ENCODE measurements around the gene KLK12. TPM values are rescaled to one million over a fixed set of nuclear protein-coding genes. Genes with fewer than 3 reads are reported as not detected.

The KLK12 gene
- polyA plus RNA-seq, 1 experiment, result not detected

- ChIA-PET POLR2A (no interaction called here), CTCF (no interaction called here)
- no peak for TF ChIP-seq CTCF (IDR thresholded peaks at IDR 0.05; ENCODE audit: insufficient read depth, low read depth, low read length)
- H3K4me3 ChIP-seq (ENCODE audit: low read depth, low read length), result no peak overlapping the region
- H3K27me3 ChIP-seq (ENCODE audit: control insufficient read depth, insufficient read depth, low read length), result no peaks in the 10 kb centered on the region
- no peak for DNase-seq (ENCODE audit: low read depth)
- H3K36me3 ChIP-seq (ENCODE audit: control insufficient read depth, insufficient read depth, low read length), result no peaks in the 10 kb centered on the region
Measured at GRCh38 chr19:51065221-51065960, 30.6 kb upstream of the KLK12 start.

- no peaks in the 10 kb centered on the region for H3K27me3 ChIP-seq (ENCODE audit: control insufficient read depth, insufficient read depth, low read length)
- no peak for TF ChIP-seq CTCF (IDR thresholded peaks at IDR 0.05; ENCODE audit: insufficient read depth, low read depth, low read length)
- no peak within 1 kb of the TSS for H3K4me3 ChIP-seq (ENCODE audit: low read depth, low read length)
- no peak for DNase-seq (ENCODE audit: low read depth)
- H3K36me3 ChIP-seq (ENCODE audit: control insufficient read depth, insufficient read depth, low read length), result no peaks in the 10 kb centered on the region
- POLR2A ChIA-PET, result no interaction called here
- CTCF ChIA-PET, result no interaction called here
Measured at GRCh38 chr19:51064534-51065220, 29.9 kb upstream of the KLK12 start, which contains the start of gene KLK13. KLK13 (minus strand) TSS chr19:51065092; CDS start chr19:51065067, 25 bp downstream.

GRCh38 chr19:51063664-51064063 lies 28.9 kb upstream of the KLK12 start:
- no peak for TF ChIP-seq CTCF (IDR thresholded peaks at IDR 0.05; ENCODE audit: insufficient read depth, low read depth, low read length)
- no peak overlapping the region for H3K4me3 ChIP-seq (ENCODE audit: low read depth, low read length)

GRCh38 chr19:51060973-51061372 lies 26.2 kb upstream of the KLK12 start:
- CTCF ChIA-PET, result no interaction called here

More at GRCh38 chr19:51063664-51064063, 28.9 kb upstream of the KLK12 start:
- DNase-seq (ENCODE audit: low read depth), result no peak
- Histone ChIP-seq H3K36me3 (ENCODE audit: control insufficient read depth, insufficient read depth, low read length) (no peaks in the 10 kb centered on the region), H3K27me3 (ENCODE audit: control insufficient read depth, insufficient read depth, low read length) (no peaks in the 10 kb centered on the region)
- ChIA-PET POLR2A (no interaction called here), CTCF (no interaction called here)

More at GRCh38 chr19:51060973-51061372, 26.2 kb upstream of the KLK12 start:
- TF ChIP-seq CTCF (IDR thresholded peaks at IDR 0.05; ENCODE audit: insufficient read depth, low read depth, low read length), result no peak
- DNase-seq (ENCODE audit: low read depth), result no peak
- Histone ChIP-seq H3K4me3 (ENCODE audit: low read depth, low read length) (no peak overlapping the region), H3K27me3 (ENCODE audit: control insufficient read depth, insufficient read depth, low read length) (no peaks in the 10 kb centered on the region), H3K36me3 (ENCODE audit: control insufficient read depth, insufficient read depth, low read length) (no peaks in the 10 kb centered on the region)
- POLR2A ChIA-PET, result no interaction called here
